Measurements from ENCODE around the gene CXCR6.

The CXCR6 gene

DNA sequence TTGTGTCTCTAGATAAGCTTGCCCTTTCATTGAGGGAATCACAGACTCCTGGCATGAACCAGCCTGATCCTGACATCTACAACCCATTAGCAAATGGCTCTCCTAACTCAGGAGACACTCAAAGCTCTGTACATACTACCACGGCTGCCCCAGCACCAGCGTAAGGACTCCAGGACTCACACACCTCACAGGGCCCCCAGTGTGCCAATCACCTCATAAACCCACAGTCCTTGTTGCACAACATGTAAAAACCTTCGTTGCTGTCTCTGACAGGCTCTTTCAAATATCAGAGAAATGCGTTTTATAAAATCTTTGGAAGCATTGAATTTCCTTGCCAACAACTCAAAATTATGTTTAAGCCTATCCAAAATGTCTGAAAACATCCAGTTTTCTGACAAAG, 45.1 kb downstream of the CXCR6 start:
- no peak for TF ChIP-seq EZH2phosphoT487 (IDR thresholded peaks at IDR 0.05; ENCODE audit: borderline replicate concordance, low read length)
- TF ChIP-seq, protein P1, sequence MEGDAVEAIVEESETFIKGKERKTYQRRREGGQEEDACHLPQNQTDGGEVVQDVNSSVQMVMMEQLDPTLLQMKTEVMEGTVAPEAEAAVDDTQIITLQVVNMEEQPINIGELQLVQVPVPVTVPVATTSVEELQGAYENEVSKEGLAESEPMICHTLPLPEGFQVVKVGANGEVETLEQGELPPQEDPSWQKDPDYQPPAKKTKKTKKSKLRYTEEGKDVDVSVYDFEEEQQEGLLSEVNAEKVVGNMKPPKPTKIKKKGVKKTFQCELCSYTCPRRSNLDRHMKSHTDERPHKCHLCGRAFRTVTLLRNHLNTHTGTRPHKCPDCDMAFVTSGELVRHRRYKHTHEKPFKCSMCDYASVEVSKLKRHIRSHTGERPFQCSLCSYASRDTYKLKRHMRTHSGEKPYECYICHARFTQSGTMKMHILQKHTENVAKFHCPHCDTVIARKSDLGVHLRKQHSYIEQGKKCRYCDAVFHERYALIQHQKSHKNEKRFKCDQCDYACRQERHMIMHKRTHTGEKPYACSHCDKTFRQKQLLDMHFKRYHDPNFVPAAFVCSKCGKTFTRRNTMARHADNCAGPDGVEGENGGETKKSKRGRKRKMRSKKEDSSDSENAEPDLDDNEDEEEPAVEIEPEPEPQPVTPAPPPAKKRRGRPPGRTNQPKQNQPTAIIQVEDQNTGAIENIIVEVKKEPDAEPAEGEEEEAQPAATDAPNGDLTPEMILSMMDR (IDR thresholded peaks at IDR 0.05; ENCODE audit: low read depth, low read length, poor library complexity, severe bottlenecking), result no peak
- Histone ChIP-seq H3F3A (ENCODE audit: control insufficient read depth, insufficient read depth) (no peaks in the 10 kb centered on the region), H3K9me2 (replicated peaks; ENCODE audit: control insufficient read depth, low read length) (no peaks in the 10 kb centered on the region), H3K27me3 (ENCODE audit: control insufficient read depth, low read length) (no peaks in the 10 kb centered on the region), H3K9me3 (ENCODE audit: control insufficient read depth, insufficient read depth, low read length) (no peaks in the 10 kb centered on the region), H3K4me2 (ENCODE audit: low read length) (no peak overlapping the region), H3K79me2 (ENCODE audit: control insufficient read depth, low read length) (peaks cover 74% of the 10 kb centered on the region), H3K4me3 (ENCODE audit: low read length) (no peak overlapping the region), H3K27ac (ENCODE audit: low read depth, low read length) (no peak overlapping the region), H3K36me3 (ENCODE audit: control insufficient read depth, low read length) (peaks cover 19% of the 10 kb centered on the region), H3K4me1 (ENCODE audit: control insufficient read depth, low read length) (peaks cover 12% of the 10 kb centered on the region), H4K20me1 (ENCODE audit: control insufficient read depth, insufficient read depth, low read depth, low read length) (peaks cover 4% of the 10 kb centered on the region)

DNA sequence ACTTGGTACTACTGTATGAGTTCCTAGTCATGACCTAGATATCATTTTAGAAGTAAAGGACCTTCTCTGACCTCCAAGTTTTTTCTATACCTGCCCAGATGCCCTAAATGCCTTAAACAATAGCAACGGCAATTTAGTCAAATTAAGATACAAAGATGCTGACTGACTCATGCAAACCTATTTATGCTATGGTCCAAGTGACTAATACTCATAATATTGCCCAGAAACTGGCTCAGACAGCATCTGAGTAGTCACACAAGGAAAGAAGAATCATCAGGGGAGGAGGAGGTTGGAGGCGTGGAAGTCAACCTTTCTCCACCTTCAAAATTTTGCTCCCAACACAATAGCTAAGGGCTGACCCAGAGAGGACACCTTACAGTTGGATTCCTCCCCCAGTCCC, 45.5 kb downstream of the CXCR6 start:
- Histone ChIP-seq H3K4me2 (ENCODE audit: low read length) (no peak overlapping the region), H3K9me2 (replicated peaks; ENCODE audit: control insufficient read depth, low read length) (no peaks in the 10 kb centered on the region), H3K9me3 (ENCODE audit: control insufficient read depth, insufficient read depth, low read length) (no peaks in the 10 kb centered on the region), H3K27me3 (ENCODE audit: control insufficient read depth, low read length) (no peaks in the 10 kb centered on the region), H3K27ac (ENCODE audit: low read depth, low read length) (no peak overlapping the region), H3K4me1 (ENCODE audit: control insufficient read depth, low read length) (peaks cover 16% of the 10 kb centered on the region), H4K20me1 (ENCODE audit: control insufficient read depth, insufficient read depth, low read depth, low read length) (peaks cover 4% of the 10 kb centered on the region), H3K36me3 (ENCODE audit: control insufficient read depth, low read length) (peaks cover 18% of the 10 kb centered on the region), H3K4me3 (ENCODE audit: low read length) (no peak overlapping the region), H3K79me2 (ENCODE audit: control insufficient read depth, low read length) (peaks cover 78% of the 10 kb centered on the region), H3F3A (ENCODE audit: control insufficient read depth, insufficient read depth) (no peaks in the 10 kb centered on the region)
- no peak for TF ChIP-seq EZH2phosphoT487 (IDR thresholded peaks at IDR 0.05; ENCODE audit: borderline replicate concordance, low read length)
- TF ChIP-seq, protein P1 (IDR thresholded peaks at IDR 0.05; ENCODE audit: low read depth, low read length, poor library complexity, severe bottlenecking), result no peak

DNA sequence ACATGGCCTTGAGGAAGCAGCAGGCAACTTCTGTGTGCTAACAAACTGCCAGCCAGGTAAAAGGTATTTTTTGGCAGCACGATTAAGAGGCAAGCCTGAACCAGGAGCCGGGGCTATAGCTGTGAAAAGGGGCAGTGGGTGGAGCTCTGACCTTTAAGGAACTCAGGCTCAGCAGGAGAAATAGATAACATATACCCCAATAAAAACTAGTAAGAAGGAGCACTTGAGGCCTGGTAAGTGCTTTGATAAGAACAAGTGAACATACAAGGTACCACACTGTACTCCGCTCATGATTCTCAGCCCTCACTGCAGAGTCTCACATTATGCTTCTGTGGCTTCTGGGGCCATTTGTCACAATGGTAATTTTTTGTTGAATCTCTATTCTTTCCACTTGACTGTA, 46.9 kb downstream of the CXCR6 start:
- peaks cover 24% of the 10 kb centered on the region for H3K4me1 ChIP-seq (ENCODE audit: control insufficient read depth, low read length)
- no peak for TF ChIP-seq EZH2phosphoT487 (IDR thresholded peaks at IDR 0.05; ENCODE audit: borderline replicate concordance, low read length)
- TF ChIP-seq, protein P1 (IDR thresholded peaks at IDR 0.05; ENCODE audit: low read depth, low read length, poor library complexity, severe bottlenecking), result no peak
- H3K27ac ChIP-seq (ENCODE audit: low read depth, low read length), result no peak overlapping the region
- peaks cover 6% of the 10 kb centered on the region for H3K36me3 ChIP-seq (ENCODE audit: control insufficient read depth, low read length)
- no peaks in the 10 kb centered on the region for H3F3A ChIP-seq (ENCODE audit: control insufficient read depth, insufficient read depth)
- H3K4me3 ChIP-seq (ENCODE audit: low read length), result no peak overlapping the region
- H3K4me2 ChIP-seq (ENCODE audit: low read length), result no peak overlapping the region
- no peaks in the 10 kb centered on the region for H3K9me2 ChIP-seq (replicated peaks; ENCODE audit: control insufficient read depth, low read length)
- peaks cover 4% of the 10 kb centered on the region for H4K20me1 ChIP-seq (ENCODE audit: control insufficient read depth, insufficient read depth, low read depth, low read length)
- H3K9me3 ChIP-seq (ENCODE audit: control insufficient read depth, insufficient read depth, low read length), result no peaks in the 10 kb centered on the region
- no peaks in the 10 kb centered on the region for H3K27me3 ChIP-seq (ENCODE audit: control insufficient read depth, low read length)
- peaks cover 92% of the 10 kb centered on the region for H3K79me2 ChIP-seq (ENCODE audit: control insufficient read depth, low read length)

All from DOHH2 (cell line).